SK-N-SH treated with all-trans-retinoic acid at 6 μM for 48 hours (cell line): ENCODE results near the gene UBALD2.

Experiments used
- ATAC-seq: fragments of 200-7000 bp; cut with Tn5 transposase; 3 replicates; pipeline ENCODE4 v1.9.1; 2020; ENCODE audit warnings: mild to moderate bottlenecking, moderate library complexity
- BACH2 ChIP-seq: fragments of 250-450 bp; sonication (Bioruptor Pico); IDR thresholded peaks from 2 replicates; pipeline ENCODE4 v1.9.0; 2021; ENCODE audit warnings: mild to moderate bottlenecking, borderline replicate concordance
- CREB5 ChIP-seq: fragments of 250-450 bp; sonication (Bioruptor Pico); IDR thresholded peaks from 2 replicates; pipeline ENCODE4 v1.5.1; 2020; ENCODE audit warnings: low read depth, mild to moderate bottlenecking, moderate library complexity
- CSDC2 ChIP-seq: fragments of 250-450 bp; sonication (Bioruptor Pico); IDR thresholded peaks from 2 replicates; pipeline ENCODE4 v1.5.0; 2020; ENCODE audit warnings: mild to moderate bottlenecking, moderate library complexity
- CSRNP3 ChIP-seq: fragments of 250-450 bp; sonication (Bioruptor Pico); IDR thresholded peaks from 2 replicates; pipeline ENCODE4 v1.5.1; 2021; ENCODE audit warnings: mild to moderate bottlenecking, moderate library complexity
- ESRRG ChIP-seq: fragments of 250-450 bp; sonication (Bioruptor Pico); IDR thresholded peaks from 2 replicates; pipeline ENCODE4 v1.6.1; 2021; ENCODE audit warnings: mild to moderate bottlenecking
- GLIS3 ChIP-seq: fragments of 250-450 bp; sonication (Bioruptor Pico); IDR thresholded peaks from 2 replicates; pipeline ENCODE4 v1.5.0; 2020; ENCODE audit warnings: mild to moderate bottlenecking, moderate library complexity
- ISL1 ChIP-seq: fragments of 250-450 bp; sonication (Bioruptor Pico); IDR thresholded peaks from 2 replicates; pipeline ENCODE4 v2.1.2; 2022; ENCODE audit warnings: mild to moderate bottlenecking, moderate library complexity
- OSR1 ChIP-seq: fragments of 250-450 bp; sonication (Bioruptor Pico); IDR thresholded peaks from 2 replicates; pipeline ENCODE4 v1.8.0; 2022; ENCODE audit warnings: moderate library complexity, mild to moderate bottlenecking, inconsistent platforms
- PATZ1 ChIP-seq: fragments of 250-450 bp; sonication (Bioruptor Pico); IDR thresholded peaks from 2 replicates; pipeline ENCODE4 v1.8.0; 2020; ENCODE audit warnings: mild to moderate bottlenecking, moderate library complexity, borderline replicate concordance
- POU6F1 ChIP-seq: fragments of 250-450 bp; sonication (Bioruptor Pico); IDR thresholded peaks from 2 replicates; pipeline ENCODE4 v1.8.0; 2021; ENCODE audit warnings: low read depth, mild to moderate bottlenecking, moderate library complexity, borderline replicate concordance
- PPARA ChIP-seq: fragments of 250-450 bp; sonication (Bioruptor Pico); IDR thresholded peaks from 2 replicates; pipeline ENCODE4 v1.5.0; 2020; ENCODE audit warnings: mild to moderate bottlenecking, borderline replicate concordance
- RARB ChIP-seq: fragments of 250-450 bp; sonication (Bioruptor Pico); IDR thresholded peaks from 2 replicates; pipeline ENCODE4 v1.8.0; 2021; ENCODE audit warnings: mild to moderate bottlenecking, moderate library complexity
- SNAI2 ChIP-seq: fragments of 250-450 bp; sonication (Bioruptor Pico); IDR thresholded peaks from 2 replicates; pipeline ENCODE4 v1.5.0; 2020; ENCODE audit warnings: mild to moderate bottlenecking, moderate library complexity
- TSHZ2 ChIP-seq: fragments of 250-450 bp; sonication (Bioruptor Pico); IDR thresholded peaks from 2 replicates; pipeline ENCODE4 v1.5.0; 2020; ENCODE audit warnings: mild to moderate bottlenecking, moderate library complexity
- ZC3H10 ChIP-seq: fragments of 250-450 bp; sonication (Bioruptor Pico); IDR thresholded peaks from 2 replicates; pipeline ENCODE4 v1.5.1; 2021; ENCODE audit warnings: mild to moderate bottlenecking, moderate library complexity
- ZFP3 ChIP-seq: fragments of 250-450 bp; sonication (Bioruptor Pico); IDR thresholded peaks from 2 replicates; pipeline ENCODE4 v1.5.0; 2020; ENCODE audit warnings: mild to moderate bottlenecking, moderate library complexity
- ZFP30 ChIP-seq: fragments of 450-650 bp; formaldehyde crosslinking; IDR thresholded peaks from 2 replicates; pipeline ENCODE4 v1.5.0; 2022; ENCODE audit warnings: mild to moderate bottlenecking, moderate library complexity
- ZNF565 ChIP-seq: fragments of 450-650 bp; formaldehyde crosslinking; conservative IDR thresholded peaks from 2 replicates; pipeline ENCODE4 v1.5.0; 2020; ENCODE audit warnings: low read depth, mild to moderate bottlenecking, moderate library complexity
- ZNF70 ChIP-seq: fragments of 450-650 bp; formaldehyde crosslinking; IDR thresholded peaks from 2 replicates; pipeline ENCODE4 v1.5.0; 2020; ENCODE audit warnings: mild to moderate bottlenecking, moderate library complexity
- ZNF8 ChIP-seq: fragments of 450-650 bp; formaldehyde crosslinking; IDR thresholded peaks from 2 replicates; pipeline ENCODE4 v1.5.0; 2020; ENCODE audit warnings: mild to moderate bottlenecking, moderate library complexity

UBALD2 gene

GRCh38 chr17:76270127-76270592, 5.0 kb downstream of the UBALD2 start:
- no peak for ATAC-seq
- TF ChIP-seq POU6F1 (CRISPR knock-in tag), result no peak
- TF ChIP-seq PATZ1 (CRISPR knock-in tag), result no peak
- TF ChIP-seq ZNF8 (CRISPR knock-in tag), result no peak
- no peak for TF ChIP-seq ZC3H10 (CRISPR knock-in tag)
- no peak for TF ChIP-seq PPARA (CRISPR knock-in tag)
- TF ChIP-seq ESRRG (CRISPR knock-in tag), result no peak
- TF ChIP-seq ZFP30, result no peak
- TF ChIP-seq CREB5, result no peak
- TF ChIP-seq CSRNP3, result no peak
- TF ChIP-seq ZNF70 (CRISPR knock-in tag), result no peak
- TF ChIP-seq ISL1 (CRISPR knock-in tag), result no peak
- TF ChIP-seq, all 23 proteins: peak for 0

GRCh38 chr17:76270770-76271668, 5.9 kb downstream of the UBALD2 start:
- ATAC-seq, result no peak

GRCh38 chr17:76271669-76272540, 6.8 kb downstream of the UBALD2 start:
- no peak for TF ChIP-seq PPARA (CRISPR knock-in tag)
- no peak for TF ChIP-seq ISL1 (CRISPR knock-in tag)
- TF ChIP-seq ZC3H10 (CRISPR knock-in tag), result no peak
- no peak for TF ChIP-seq POU6F1 (CRISPR knock-in tag)
- TF ChIP-seq ZNF565 (CRISPR knock-in tag), result no peak
- TF ChIP-seq CSDC2 (CRISPR knock-in tag), result no peak
- no peak for TF ChIP-seq OSR1 (CRISPR knock-in tag)
- no peak for TF ChIP-seq ZNF70 (CRISPR knock-in tag)
- TF ChIP-seq TSHZ2 (CRISPR knock-in tag), result no peak
- TF ChIP-seq GLIS3 (CRISPR knock-in tag), result no peak
- no peak for TF ChIP-seq ZNF8 (CRISPR knock-in tag)
- no peak for TF ChIP-seq ZFP3 (CRISPR knock-in tag)
- no peak for TF ChIP-seq PATZ1 (CRISPR knock-in tag)
- no peak for TF ChIP-seq RARB (CRISPR knock-in tag)
- no peak for TF ChIP-seq SNAI2 (CRISPR knock-in tag)
- TF ChIP-seq ESRRG (CRISPR knock-in tag), result no peak
- TF ChIP-seq BACH2 (CRISPR knock-in tag), result no peak
- no peak for TF ChIP-seq ZFP30
- TF ChIP-seq, all 23 proteins: peak for 0
- ATAC-seq, result no peak

More at GRCh38 chr17:76270770-76271668, 5.9 kb downstream of the UBALD2 start:
- no peak for TF ChIP-seq ZC3H10 (CRISPR knock-in tag)
